Sigmoid colon (tissue), 4 donors: ENCODE data around the gene KDM5A.

Source experiments
- EP300 ChIP-seq, 4 donors: sonication (generic); formaldehyde crosslinking; IDR thresholded peaks; one replicate each; pipeline ENCODE4 v1.6.1; 2017; ENCODE audit warnings: antibody characterized with exemption in 4 of 4
- POLR2A ChIP-seq, 2 donors: fragments of 450-650 bp; IDR thresholded peaks; one replicate each; pipeline ENCODE4 v1.6.1; 2016; ENCODE audit warnings: antibody characterized with exemption in 2 of 2, mild to moderate bottlenecking in 2 of 2, moderate library complexity in 2 of 2
- POLR2AphosphoS5 ChIP-seq, 4 donors: sonication (generic); formaldehyde crosslinking; IDR thresholded peaks; one replicate each; pipeline ENCODE4 v1.6.1; 2017; ENCODE audit warnings: antibody characterized with exemption in 4 of 4
- TF ChIP-seq, protein P1 (sequence below), 4 experiments: fragments of 450-650 bp in 3 of 4; fragments of 200-600 bp in 1 of 4; IDR thresholded peaks; one replicate each; pipeline ENCODE4 v1.5.1; 2016 to 2019; ENCODE audit warnings: antibody characterized with exemption in 4 of 4, mild to moderate bottlenecking in 3 of 4, moderate library complexity in 2 of 4

DNA sequence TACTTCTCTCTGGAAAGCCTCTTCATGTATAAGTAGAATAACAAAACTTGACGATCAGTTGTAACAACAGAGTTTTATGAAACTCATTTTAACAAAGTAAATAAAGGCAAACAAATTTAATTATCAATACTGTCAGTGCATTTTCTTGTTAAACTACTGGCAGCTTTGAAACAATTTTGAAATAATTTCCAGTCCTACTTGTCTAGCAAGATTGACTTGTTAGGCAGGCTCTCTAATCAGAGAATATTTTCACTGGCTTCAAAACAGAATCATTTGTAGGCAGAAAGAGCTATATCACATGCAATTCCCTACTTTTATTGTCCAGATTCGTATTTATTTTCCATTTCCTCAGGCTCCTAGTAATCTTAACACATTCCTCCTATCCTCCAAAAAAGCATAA, 80.6 kb downstream of the KDM5A start:
- TF ChIP-seq POLR2AphosphoS5 (IDR thresholded peaks at IDR 0.05) (no peak), EP300 (IDR thresholded peaks at IDR 0.05) (no peak), POLR2A (IDR thresholded peaks at IDR 0.05) (no peak)
- TF ChIP-seq, protein P1, sequence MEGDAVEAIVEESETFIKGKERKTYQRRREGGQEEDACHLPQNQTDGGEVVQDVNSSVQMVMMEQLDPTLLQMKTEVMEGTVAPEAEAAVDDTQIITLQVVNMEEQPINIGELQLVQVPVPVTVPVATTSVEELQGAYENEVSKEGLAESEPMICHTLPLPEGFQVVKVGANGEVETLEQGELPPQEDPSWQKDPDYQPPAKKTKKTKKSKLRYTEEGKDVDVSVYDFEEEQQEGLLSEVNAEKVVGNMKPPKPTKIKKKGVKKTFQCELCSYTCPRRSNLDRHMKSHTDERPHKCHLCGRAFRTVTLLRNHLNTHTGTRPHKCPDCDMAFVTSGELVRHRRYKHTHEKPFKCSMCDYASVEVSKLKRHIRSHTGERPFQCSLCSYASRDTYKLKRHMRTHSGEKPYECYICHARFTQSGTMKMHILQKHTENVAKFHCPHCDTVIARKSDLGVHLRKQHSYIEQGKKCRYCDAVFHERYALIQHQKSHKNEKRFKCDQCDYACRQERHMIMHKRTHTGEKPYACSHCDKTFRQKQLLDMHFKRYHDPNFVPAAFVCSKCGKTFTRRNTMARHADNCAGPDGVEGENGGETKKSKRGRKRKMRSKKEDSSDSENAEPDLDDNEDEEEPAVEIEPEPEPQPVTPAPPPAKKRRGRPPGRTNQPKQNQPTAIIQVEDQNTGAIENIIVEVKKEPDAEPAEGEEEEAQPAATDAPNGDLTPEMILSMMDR (IDR thresholded peaks at IDR 0.05), result no peak
